Measurements from ENCODE around the gene MYO18A. TPM values are rescaled to one million over a fixed set of nuclear protein-coding genes. Genes with fewer than 3 reads are reported as not detected.

Gene MYO18A
- total RNA-seq, 2 donors from 2014 or later: 43.8 to 56.7 TPM

DNA sequence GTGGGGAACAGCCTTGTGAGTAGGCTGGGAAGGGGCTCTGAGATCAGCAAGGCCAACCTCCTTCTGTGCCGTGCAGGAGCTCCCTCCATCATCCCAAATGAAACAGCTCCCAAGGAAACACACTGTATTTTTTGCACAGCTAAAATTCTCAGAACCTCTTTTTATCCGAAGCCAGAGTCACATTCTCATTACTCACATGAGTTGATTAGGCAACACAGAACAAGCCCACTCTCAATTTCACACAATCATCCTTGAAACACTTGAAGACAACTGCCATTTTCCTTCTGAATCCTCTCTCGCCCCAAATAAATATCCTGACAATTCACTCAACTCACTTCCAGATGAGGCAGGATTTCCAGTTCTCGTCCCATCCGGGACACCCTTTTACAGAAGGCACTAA lies 66.1 kb downstream of the MYO18A start:
- WGBS, 2 experiments (ENCODE audit: insufficient coverage in 1 of 2, insufficient read length in 1 of 2): 92 to 100% methylated on average over 3 to 5 of the region's 5 CpGs
- Histone ChIP-seq H3K4me3 (ENCODE audit: low read length) (no peak overlapping the region), H3K4me1 (ENCODE audit: control insufficient read depth, insufficient read depth, low read length) (no peaks in the 10 kb centered on the region), H3K9ac (ENCODE audit: extremely low read depth, low read length, poor library complexity, severe bottlenecking) (no peak overlapping the region), H3K36me3 (ENCODE audit: control insufficient read depth, insufficient read depth, low read length) (no peaks in the 10 kb centered on the region), H3K27me3 (ENCODE audit: control insufficient read depth, insufficient read depth, low read length, poor library complexity, severe bottlenecking) (no peaks in the 10 kb centered on the region), H3K27ac (ENCODE audit: low read depth, low read length) (no peak overlapping the region), H3K9me3 (ENCODE audit: control insufficient read depth, low read length) (no peaks in the 10 kb centered on the region)
- no peak for DNase-seq
- Mint-ChIP-seq H3K27me3 (ENCODE audit: insufficient read depth) (no peaks in the 10 kb centered on the region), H3K36me3 (ENCODE audit: low read depth) (peaks cover 15% of the 10 kb centered on the region), H3K4me1 (peaks cover 7% of the 10 kb centered on the region), H3K4me3 (no peak overlapping the region), H3K9me3 (no peaks in the 10 kb centered on the region), H3K27ac (no peak overlapping the region)
- TF ChIP-seq CTCF (conservative IDR thresholded peaks at IDR 0.05): no peak

DNA sequence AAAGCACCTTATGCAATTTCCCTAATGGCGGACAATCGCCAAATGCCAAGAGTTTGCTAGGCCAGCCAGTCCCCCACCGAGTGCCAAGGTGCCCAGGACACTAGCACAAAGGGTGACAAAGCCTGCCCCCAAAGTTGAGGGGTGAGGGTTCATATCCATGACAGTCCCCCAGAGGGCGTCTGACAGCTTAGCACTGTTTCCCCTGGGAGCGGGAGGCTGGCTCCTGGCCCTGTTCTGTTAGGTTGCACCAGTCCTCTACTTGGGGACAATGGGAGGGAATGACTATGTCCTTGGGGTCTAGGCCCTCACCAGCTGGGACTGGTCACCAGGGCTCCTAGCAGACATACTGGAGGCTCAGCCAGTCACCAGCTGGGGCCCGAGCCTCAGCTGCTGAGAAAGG lies 66.9 kb downstream of the MYO18A start:
- Histone ChIP-seq H3K9me3 (ENCODE audit: control insufficient read depth, low read length) (no peaks in the 10 kb centered on the region), H3K27me3 (ENCODE audit: control insufficient read depth, insufficient read depth, low read length, poor library complexity, severe bottlenecking) (no peaks in the 10 kb centered on the region), H3K4me3 (ENCODE audit: low read length) (no peak overlapping the region), H3K36me3 (ENCODE audit: control insufficient read depth, insufficient read depth, low read length) (no peaks in the 10 kb centered on the region), H3K4me1 (ENCODE audit: control insufficient read depth, insufficient read depth, low read length) (no peaks in the 10 kb centered on the region), H3K9ac (ENCODE audit: extremely low read depth, low read length, poor library complexity, severe bottlenecking) (no peak overlapping the region), H3K27ac (ENCODE audit: low read depth, low read length) (no peak overlapping the region)
- peaks cover 7% of the 10 kb centered on the region for H3K4me1 Mint-ChIP-seq
- DNase-seq: peak; percentile 75
- WGBS, 2 experiments (ENCODE audit: insufficient coverage in 1 of 2, insufficient read length in 1 of 2): 82 to 90% methylated on average over 5 to 6 of the region's 6 CpGs
- H3K27ac Mint-ChIP-seq: no peak overlapping the region
- peaks cover 22% of the 10 kb centered on the region for H3K36me3 Mint-ChIP-seq (ENCODE audit: low read depth)
- no peaks in the 10 kb centered on the region for H3K9me3 Mint-ChIP-seq
- TF ChIP-seq CTCF (conservative IDR thresholded peaks at IDR 0.05): peak; percentile 51
- H3K4me3 Mint-ChIP-seq: no peak overlapping the region
- H3K27me3 Mint-ChIP-seq (ENCODE audit: insufficient read depth): no peaks in the 10 kb centered on the region

GRCh38 chr17:29112771-29113295 lies 67.4 kb downstream of the MYO18A start:
- Histone ChIP-seq H3K4me3 (ENCODE audit: low read length) (no peak overlapping the region), H3K36me3 (ENCODE audit: control insufficient read depth, insufficient read depth, low read length) (no peaks in the 10 kb centered on the region), H3K4me1 (ENCODE audit: control insufficient read depth, insufficient read depth, low read length) (no peaks in the 10 kb centered on the region), H3K27ac (ENCODE audit: low read depth, low read length) (no peak overlapping the region), H3K27me3 (ENCODE audit: control insufficient read depth, insufficient read depth, low read length, poor library complexity, severe bottlenecking) (no peaks in the 10 kb centered on the region), H3K9me3 (ENCODE audit: control insufficient read depth, low read length) (no peaks in the 10 kb centered on the region), H3K9ac (ENCODE audit: extremely low read depth, low read length, poor library complexity, severe bottlenecking) (no peak overlapping the region)
- no peak overlapping the region for H3K4me3 Mint-ChIP-seq
- WGBS, 2 experiments (ENCODE audit: insufficient coverage in 1 of 2, insufficient read length in 1 of 2): 86 to 97% methylated on average over 8 to 11 of the region's 11 CpGs
- no peaks in the 10 kb centered on the region for H3K9me3 Mint-ChIP-seq
- no peak for DNase-seq
- H3K27ac Mint-ChIP-seq: no peak overlapping the region
- H3K36me3 Mint-ChIP-seq (ENCODE audit: low read depth): peaks cover 26% of the 10 kb centered on the region
- no peak for TF ChIP-seq CTCF (conservative IDR thresholded peaks at IDR 0.05)
- H3K4me1 Mint-ChIP-seq: peaks cover 7% of the 10 kb centered on the region
- no peaks in the 10 kb centered on the region for H3K27me3 Mint-ChIP-seq (ENCODE audit: insufficient read depth)

Measured in endodermal cell (in vitro differentiated cells).